HepG2 (cell line): ENCODE results near the gene PLCL1.

Experiments
- POLR2A ChIP-seq, 2 experiments: IDR thresholded peaks; 2 replicates each; pipeline ENCODE4 v1.6.1; 2011; ENCODE audit warnings: low read depth in 2 of 2, low read length in 2 of 2, mild to moderate bottlenecking in 1 of 2, moderate library complexity in 1 of 2; ENCODE audit not compliant: insufficient read depth in 1 of 2
- ZBTB1 ChIP-seq: sonication (generic); formaldehyde crosslinking; IDR thresholded peaks from 2 replicates; pipeline ENCODE4 v1.4.0; 2020; ENCODE audit warnings: missing genetic modification reagents, borderline replicate concordance
- ZNF292 ChIP-seq: sonication (generic); formaldehyde crosslinking; IDR thresholded peaks from 2 replicates; pipeline ENCODE4 v1.8.1; 2022; ENCODE audit warnings: mild to moderate bottlenecking, low read depth, missing genetic modification reagents, borderline replicate concordance
- ZNF513 ChIP-seq: sonication (generic); formaldehyde crosslinking; conservative IDR thresholded peaks from 2 replicates; pipeline ENCODE4 v1.5.0; 2020; ENCODE audit warnings: missing genetic modification reagents
- TF ChIP-seq, protein P1 (sequence below): sonication (generic); formaldehyde crosslinking; IDR thresholded peaks from 2 replicates; pipeline ENCODE4 v1.5.0; 2020; ENCODE audit warnings: mild to moderate bottlenecking, missing genetic modification reagents, moderate library complexity

- TF ChIP-seq POLR2A (IDR thresholded peaks at IDR 0.05; ENCODE audit: insufficient read depth in 1 of 2, low read depth in 2 of 2, low read length in 2 of 2), result no peak
- TF ChIP-seq, protein P1, sequence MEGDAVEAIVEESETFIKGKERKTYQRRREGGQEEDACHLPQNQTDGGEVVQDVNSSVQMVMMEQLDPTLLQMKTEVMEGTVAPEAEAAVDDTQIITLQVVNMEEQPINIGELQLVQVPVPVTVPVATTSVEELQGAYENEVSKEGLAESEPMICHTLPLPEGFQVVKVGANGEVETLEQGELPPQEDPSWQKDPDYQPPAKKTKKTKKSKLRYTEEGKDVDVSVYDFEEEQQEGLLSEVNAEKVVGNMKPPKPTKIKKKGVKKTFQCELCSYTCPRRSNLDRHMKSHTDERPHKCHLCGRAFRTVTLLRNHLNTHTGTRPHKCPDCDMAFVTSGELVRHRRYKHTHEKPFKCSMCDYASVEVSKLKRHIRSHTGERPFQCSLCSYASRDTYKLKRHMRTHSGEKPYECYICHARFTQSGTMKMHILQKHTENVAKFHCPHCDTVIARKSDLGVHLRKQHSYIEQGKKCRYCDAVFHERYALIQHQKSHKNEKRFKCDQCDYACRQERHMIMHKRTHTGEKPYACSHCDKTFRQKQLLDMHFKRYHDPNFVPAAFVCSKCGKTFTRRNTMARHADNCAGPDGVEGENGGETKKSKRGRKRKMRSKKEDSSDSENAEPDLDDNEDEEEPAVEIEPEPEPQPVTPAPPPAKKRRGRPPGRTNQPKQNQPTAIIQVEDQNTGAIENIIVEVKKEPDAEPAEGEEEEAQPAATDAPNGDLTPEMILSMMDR (CRISPR knock-in tag), result no peak
- no peak for TF ChIP-seq ZBTB1 (CRISPR knock-in tag)
- no peak for TF ChIP-seq ZNF513 (CRISPR knock-in tag)
- TF ChIP-seq ZNF292 (CRISPR knock-in tag), result no peak
Observed at GRCh38 chr2:197804049-197804757, at the start of gene PLCL1.
